ENCODE data around the gene MSMB.
"Not testable (repeated sequence)": the region's sequence is repeated elsewhere in the genome, so short reads cannot be mapped to it uniquely, and the experiment has no call there.

The MSMB gene

DNA sequence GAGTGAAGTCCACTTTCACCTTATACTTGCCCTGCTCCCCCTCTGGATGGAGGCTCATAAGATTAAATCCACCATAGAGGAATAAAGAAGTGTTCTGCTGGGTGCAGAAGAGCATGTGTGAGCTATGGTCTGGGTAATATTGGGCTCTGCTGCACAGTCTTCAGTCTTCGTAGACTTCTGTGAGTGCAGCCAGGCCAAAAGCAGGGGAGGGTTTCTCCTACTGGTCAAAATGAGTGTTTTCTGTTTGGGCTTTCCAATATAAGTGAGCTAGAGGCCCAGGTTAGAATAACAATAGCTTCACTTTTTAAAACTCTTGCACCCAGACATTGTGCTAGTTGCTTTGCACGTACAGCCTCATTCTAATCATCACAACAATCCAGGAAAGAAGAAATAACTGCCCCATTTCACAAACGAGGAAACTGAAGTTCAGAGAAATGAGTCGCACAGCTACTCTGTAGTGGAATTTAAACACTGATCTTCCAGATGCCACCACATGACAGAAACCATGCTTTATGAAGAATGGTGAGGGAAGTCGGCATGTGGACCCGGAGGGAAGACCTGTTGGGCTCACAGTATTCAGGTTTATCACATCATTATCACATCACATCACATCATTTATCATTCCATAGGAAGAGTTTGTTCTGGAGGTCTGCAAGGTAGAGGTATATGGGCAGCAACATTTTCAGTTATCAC is 23.8 kb upstream of the MSMB start:
- no peak for DNase-seq

DNA sequence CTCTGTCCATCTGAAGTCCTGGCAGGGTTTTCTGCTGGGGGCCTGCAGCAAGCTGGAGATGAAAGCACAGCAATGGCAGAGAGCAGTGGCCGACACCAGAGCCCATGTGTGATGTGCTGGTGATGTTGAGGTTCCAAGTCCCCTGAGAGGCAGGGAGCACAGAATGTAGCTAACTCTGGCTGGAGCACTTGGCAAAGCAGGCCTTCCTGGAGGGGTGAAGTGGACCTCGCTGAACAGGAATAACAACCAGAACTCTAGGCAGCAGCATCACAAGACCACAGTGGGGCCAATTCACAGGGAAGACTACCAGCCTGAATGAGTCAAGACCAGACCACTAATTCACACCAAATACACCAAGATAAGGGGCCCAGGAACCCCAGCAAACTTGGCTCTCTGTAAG is 22.8 kb upstream of the MSMB start:
- no peak for DNase-seq

DNA sequence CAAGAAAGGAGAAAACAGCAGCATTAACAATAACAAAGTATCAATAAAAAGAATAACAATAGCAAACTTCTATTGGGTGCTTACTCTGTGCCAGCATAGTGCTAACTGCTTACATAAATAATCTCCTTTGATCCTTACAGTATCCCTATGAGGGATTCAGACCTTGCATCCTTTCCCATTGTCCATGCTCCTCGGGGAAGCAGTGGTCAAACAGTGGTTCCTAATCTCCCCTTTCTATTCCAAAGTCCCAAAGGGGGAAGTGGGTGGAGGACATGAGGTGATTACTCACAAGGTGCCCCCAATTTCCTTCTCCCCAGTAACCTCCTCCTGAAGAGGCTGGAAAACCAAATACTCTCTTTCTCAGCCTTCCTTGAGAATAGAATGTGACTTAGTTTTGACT is 22.0 kb upstream of the MSMB start:
- DNase-seq, result no peak

DNA sequence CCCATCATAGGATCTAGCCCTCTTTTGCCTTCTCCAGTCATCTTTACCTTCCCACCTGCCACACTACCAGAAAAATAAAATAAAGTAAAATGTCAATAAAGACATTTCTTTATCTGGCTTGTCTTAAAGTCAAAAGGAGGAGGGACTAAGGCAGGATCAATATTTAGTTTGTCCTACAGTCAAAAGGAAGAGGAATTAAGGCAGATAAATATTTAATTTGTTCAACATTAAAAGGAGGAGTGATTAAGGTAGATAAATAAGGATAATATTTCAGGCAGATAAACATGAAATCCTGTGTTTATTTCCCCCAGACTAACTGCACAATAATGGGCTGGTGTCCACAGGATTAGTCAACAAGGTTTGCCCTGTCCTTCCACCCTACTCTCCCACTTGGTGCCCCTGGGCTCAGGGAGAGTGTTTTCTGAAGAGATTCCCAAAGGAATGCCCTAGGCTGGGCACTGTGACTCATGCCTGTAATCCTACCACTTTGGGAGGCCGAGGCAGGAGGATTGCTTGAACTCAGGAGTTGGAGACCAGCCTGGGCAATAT is 18.3 kb upstream of the MSMB start:
- DNase-seq, result no peak

DNA sequence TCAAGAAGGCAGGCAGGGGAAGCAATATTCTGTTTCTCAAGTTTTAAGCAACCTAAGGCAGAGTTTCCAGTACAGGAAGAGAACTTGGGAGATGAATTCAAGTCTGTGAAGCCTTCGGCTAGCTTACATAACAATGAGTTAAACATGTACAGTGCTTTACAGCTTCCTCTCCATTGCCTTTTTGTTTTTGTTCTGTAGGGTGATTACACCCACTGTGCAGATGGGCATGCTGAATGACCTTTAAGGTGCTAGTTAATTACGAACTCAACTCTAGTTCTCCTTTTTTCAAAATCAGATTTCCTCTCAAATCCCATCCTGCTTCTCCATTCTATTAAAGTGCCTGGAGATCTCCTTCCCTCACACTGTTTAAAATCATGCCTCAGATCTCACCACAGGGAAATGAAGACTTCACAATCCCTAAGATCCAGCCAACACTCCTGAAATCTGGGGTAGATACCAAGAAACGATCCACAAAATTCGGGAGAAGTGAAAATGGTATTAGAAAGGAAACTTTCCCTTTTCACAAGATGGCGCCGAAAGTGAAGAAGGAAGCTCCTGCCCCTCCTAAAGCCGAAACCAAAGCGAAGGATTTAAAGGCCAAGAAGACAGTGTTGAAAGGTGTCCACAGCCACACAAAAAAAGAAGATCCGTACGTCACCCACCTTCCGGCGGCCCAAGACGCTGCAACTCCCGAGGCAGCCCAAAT is 16.8 kb upstream of the MSMB start:
- DNase-seq, result no peak

DNA sequence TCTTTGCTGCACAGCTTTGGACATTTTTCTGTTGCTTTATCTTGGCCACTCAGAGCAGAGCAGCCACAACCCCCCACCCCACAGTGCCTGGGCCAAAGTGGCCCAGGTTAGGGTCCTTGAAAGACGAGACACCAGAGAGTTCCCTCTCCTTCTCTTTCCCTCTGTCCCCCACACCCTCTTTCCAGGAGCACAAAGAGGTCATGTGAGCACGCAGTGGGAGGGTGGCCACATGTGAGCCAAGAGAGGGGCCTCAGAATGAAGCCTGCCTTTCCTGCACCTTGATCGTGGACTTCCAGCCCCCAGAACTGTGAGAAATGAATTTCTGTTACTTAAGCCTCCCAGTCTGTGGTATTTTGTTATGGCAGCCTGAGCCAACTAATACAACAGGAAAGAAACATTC is 14.6 kb upstream of the MSMB start:
- no peak for DNase-seq

DNA sequence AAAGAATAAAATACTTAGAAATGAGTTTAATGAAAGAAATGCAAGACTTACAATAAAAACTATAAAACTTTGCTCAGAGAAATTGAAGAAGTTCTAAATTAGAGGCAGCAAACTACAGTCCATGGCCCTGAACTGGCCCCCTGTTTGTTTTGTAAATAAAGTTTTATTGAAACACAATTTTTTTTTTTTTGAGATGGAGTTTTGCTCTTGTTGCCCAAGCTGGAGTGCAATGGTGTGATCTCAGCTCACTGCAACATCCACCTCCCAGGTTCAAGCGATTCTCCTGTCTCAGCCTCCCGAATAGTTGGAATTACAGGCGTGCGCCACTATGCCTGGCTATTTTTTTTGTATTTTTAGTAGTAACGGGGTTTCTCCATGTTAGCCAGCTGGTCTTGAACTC is 11.9 kb upstream of the MSMB start:
- DNase-seq, result not testable (repeated sequence)

DNA sequence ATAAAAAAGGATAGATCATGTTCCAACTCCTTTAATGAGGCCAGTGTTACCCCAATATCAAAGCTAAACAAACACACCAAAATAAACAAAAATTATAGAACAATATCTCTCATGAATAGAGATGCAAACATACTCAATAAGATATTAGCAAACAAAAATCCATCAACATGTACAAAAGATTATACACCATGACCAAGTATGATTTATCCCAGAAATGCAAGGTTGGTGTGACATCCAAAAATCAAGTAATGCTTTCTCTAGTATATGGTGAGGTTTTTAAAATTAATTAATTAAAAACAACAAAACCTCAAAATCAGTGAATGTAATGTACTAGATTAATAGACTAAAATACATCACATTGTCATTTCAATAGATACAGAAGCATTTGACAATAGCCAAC is 11.0 kb upstream of the MSMB start:
- no peak for DNase-seq

DNA sequence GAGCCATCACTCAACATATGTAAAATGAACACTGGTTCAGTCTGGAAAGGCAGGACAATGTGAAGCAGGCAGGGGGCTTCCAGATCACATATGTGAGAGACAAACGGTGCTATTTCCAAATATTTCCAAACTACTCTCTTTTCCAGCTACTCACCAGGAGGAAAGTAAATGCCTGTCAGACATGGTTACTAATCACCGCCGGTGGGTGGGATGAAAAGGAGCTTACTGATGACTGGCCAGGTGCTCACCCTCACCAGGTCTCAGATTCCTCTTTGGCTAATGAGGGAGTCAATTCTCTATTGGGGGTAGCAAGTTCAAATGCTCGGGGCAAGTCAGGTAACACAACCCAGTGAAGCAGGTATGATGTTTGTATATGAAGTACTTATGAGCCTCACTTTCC is 9.7 kb upstream of the MSMB start:
- DNase-seq, result no peak

DNA sequence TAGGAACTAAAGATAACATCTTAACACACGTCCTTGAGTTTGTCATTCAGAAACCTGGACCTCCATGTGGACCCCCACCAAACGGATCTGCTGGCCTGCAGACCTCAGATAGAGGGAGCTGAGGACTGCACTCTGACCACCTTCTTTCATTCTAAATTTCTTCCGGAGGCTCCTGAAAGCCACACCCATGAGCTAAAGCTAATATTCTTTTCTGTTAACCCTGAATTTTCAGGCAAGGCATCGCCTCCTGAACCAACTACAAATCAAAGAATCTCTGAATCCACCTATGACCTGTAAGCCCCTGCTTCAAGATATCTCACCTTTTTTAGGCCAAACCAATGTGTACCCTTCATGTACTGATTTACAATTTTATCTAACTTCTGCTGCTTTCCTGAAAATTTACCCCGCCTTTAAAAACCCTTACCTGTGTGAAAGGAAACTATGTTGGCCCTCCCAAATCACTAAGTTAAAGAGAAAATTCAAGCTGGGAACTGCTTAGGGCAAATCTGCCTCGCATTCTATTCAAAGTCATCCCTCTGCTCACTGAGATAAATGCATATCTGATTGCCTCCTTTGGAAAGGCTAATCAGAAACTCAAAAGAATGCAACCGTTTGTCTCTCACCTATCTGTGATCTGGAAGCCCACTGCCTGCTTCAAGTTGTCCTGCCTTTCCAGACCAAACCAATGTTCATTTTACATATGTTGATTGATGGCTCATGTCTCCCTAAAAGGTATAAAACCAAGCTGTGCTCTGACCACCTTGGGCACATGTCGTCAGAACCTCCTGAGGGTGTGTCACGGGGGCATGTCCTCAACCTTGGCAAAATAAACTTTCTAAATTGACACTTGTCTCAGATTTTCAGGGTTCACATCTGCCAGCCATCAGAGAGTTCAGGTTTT is 7.7 kb upstream of the MSMB start:
- DNase-seq, result no peak

DNA sequence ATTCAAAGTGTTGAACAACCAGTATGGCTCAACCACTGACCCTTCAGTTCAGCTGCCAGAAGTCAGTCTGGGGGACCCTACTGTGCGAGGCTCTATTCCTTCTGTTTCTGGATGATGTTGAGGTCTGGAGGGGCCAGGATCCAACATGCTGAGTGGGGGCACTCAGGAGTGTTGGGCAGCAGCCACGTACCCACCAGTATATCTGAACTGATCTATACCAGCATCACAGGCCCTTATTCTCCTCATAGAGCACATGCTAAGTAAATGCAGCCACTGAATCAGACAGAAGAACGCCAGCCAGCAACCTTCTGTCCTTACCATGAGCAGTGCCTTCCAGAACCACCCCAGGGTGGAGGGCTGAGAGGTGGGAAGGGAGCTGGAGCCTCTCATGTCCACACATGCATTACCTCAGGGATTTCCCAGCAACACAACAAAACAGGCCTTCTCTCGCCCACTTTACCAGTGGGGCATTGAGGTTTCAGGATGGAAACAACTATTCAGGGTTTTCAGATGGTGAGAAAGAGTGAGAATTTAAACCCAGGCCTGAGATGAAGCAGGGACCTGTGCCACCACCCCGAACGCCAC is 6.8 kb upstream of the MSMB start:
- DNase-seq, result no peak

DNA sequence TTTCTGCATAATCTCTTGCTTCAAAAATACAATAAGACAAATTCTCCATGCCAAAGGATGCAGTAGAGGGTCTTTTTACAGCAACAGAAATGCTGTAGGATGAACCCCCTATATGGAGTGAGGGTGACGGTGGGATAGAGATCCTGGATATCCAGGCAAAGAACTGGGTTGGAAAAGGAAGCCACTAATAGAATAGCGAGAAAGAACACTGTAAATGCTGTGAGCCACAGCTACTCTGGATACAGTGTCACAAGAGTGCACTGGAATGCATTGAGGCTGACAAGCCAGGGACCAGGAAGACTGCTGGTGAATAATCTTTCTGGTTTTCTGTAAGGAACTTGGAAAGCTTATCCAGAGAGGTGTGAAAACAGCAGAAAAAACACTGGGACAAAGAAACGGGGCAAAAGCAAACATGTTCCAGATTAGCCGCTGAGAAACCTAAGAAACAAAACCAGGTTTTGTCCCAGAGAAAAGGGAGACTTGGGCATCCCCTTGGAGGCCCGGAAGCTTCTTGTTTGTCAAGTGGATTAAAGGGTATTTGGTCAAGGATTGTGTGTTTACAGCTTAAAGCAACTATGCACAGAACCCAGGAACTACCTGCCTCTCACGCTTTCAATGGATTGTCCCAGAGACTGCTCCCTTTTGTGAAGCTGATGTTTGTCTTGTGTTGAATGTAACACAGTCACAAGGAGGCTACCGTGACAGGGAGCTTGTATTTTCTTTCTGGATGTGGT is 6.2 kb upstream of the MSMB start:
- DNase-seq, result no peak

DNA sequence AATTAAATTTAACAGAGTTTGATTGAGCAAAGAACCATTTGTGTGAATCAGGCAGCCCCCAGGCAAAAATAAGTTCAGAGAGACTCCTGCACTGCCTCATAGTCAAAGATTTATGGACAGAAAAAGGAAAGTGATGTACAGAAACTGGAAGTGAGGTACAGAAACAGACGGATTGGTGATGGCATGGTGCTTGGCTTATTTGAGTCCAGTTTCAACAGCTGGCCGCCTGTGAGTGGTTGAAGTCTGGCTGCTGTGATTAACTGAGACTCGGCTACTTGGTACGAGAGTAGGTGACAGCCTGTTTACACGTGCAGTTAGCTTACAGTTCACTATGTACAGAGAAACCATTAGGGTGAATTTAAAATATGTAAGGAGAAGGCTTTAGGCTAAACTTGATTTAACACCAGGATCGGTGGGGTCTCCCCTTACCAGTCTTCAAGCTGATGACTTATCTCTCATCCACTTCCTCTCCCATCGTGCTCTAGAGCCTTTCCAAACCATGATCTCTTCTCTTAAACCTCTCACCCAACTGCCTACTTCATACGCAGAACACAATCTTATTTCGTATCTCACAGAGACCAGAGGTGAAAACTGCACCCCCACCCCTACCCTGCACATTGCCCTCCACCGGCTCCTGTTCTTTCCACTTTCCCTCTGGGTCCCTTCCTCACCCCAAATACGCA is 5.0 kb upstream of the MSMB start:
- no peak for DNase-seq

DNA sequence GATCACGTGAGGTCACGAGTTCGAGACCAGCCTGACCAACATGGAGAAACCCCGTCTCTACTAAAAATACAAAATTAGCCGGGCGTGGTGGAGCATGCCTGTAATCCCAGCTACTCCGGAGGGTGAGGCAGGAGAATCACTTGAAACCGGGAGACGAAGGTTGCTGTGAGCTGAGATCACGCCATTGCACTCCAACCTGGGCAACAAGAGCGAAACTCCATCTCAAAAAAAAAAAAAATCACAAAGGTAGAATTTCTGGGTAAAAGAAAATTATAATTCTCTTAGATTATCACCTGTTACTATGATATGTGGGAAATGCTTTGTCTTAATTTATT is 3.4 kb upstream of the MSMB start:
- not testable (repeated sequence) for DNase-seq

DNA sequence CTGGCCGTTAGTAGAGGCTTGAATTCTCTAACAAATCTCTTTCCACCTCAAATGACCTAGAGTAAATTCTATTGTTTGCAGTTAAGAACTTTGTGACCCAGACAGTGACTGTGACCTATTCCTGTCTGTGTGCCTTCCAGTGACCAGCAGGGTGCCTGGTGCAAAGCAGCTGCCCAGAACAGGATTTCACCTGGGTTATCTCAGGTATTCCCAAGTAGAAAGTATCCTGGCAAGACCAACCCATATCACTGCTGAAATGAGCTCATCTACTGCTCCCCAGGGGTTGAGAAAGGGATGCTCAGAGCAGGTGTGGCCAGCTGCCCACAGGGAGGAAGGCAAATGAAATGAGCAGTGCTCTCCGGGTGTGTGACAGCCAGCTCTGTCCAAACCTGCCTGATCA is 2.1 kb upstream of the MSMB start:
- DNase-seq, result peak; percentile 76

DNA sequence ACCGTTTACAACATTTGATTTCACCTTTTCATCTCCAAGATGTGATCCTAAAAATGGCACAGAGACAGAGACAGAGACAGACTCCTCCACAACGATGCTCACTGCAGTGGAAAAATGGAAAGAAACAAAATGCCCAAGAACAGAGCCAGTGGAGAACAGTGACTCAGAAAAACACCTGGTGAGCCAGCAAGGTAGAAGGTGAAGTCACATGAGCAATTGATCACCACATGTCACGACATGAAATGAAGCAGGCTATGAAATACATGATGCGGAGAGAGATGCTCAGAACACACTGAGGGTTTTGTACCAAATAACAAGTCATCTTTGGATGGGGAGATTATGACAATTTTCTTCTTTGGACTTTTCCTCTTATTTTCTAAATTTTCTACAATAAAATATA is 3.5 kb downstream of the MSMB start:
- DNase-seq, result no peak

DNA sequence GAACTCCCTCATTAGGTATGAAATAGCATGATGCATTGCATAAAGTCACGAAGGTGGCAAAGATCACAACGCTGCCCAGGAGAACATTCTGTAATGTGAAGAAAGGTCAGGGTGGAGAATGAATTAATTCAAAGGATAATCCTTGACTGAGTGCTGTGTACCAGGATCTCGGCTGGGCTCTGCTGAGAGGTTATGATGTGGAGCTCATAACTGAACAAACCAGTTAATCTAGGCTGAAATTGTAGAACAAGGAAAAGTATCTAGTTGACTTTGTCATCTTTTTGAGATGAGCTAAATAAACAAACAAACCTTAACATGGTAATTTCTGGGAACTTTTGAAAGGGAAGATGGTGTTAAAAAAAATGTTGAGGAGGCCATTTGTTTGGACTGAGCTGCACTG is 6.1 kb downstream of the MSMB start:
- no peak for DNase-seq

DNA sequence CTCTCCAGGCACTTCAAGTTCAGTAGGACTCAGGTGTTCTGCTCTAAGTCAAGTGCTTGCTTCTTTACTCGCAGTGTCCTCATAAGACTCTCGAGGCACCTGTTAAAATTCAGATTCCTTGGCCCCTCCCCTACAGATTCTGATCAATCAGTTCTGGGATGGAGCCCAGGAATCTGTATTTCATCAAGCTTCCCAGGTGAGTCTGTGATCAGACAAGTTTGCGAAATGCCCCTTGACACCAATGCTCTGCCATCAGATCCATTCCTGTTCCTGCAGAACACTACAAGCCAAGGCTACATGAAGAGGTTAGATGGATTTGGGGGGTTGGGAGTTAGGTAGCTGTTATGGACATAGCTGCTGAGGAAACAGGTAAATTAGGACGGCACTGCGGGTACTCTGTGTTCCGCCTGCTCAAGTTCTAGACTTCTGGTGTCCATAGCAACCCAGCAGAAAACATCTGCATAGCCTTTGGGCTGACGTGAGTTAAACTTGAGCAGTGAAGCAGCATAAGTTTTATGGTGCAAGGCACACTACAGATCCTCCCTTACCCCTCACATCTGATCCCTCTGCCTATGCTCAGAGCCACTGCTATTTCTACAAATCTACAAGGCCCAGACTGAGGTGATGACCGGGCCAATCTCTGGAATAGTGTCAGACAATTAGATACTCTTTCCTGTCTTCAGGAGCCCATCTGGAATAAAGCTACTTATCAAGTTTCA is 8.8 kb downstream of the MSMB start:
- DNase-seq, result no peak

DNA sequence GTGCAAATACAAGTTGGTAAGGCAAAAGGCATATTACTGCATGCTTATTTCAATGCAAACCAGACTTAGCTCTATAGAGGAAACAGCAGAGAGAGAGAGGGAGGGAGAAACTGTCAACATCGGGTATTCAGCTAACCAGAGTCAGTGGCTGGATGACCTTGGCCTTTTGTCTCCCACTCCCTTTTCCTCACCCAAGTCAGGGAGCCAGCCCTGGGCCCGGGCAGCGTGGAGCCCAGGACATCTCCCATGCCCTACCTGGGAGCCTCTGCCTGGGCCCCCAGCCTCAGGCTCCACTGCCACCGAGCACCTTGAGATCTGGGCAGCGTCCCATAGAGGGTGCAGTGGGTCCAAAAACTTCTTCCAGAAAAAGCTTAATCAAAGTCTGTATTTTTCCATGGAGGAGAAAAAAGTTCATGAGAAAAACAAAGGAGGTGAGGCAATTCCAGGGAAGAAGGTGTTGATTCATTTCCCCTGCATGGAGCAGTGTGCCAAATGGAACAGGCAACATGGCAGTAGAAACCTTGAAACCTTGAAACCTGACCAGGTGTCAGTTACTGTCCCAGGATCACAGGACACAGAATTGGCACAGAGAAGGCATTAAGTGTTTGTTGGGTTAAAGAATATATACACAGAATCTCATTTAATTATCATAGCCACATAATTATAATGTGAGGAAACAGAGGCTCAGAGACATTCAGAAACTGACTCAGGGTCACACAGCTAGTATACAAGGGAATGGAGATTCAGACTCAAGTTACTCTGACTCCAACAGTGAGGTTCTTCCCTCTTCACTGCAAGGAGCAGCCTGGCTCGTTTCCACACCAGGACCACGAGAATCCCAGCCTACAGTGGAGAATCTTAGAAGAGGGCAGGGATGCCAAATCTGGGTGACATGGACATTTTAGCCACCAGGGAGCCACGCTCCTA is 9.9 kb downstream of the MSMB start:
- no peak for DNase-seq

DNA sequence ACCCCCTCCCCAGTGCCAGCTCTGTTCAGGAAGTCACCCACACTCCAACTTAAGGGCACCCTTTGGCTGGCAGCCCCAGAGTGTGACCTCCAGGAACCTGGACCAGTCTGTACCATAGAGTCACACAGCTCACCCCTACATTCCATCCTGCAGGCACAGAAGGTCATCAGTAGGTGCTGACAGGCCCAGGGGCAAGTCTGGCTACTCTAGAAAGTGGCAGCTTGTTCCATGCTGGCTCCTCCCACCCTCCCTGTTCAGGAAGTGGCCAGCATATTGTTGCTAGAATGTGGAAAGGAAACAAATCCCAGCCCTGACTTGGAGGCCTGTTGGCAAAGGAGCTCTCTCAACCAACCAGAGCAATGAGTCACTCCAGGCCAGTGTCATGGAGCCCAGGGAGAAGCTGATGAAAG is 12.5 kb downstream of the MSMB start:
- no peak for DNase-seq
